ENCODE results near the gene ARFGAP3. TPM values are rescaled to one million over a fixed set of nuclear protein-coding genes. Genes with fewer than 3 reads are reported as not detected.

ARFGAP3 gene
- total RNA-seq, 1 experiment from 2014 or later = 15.0 TPM

DNA sequence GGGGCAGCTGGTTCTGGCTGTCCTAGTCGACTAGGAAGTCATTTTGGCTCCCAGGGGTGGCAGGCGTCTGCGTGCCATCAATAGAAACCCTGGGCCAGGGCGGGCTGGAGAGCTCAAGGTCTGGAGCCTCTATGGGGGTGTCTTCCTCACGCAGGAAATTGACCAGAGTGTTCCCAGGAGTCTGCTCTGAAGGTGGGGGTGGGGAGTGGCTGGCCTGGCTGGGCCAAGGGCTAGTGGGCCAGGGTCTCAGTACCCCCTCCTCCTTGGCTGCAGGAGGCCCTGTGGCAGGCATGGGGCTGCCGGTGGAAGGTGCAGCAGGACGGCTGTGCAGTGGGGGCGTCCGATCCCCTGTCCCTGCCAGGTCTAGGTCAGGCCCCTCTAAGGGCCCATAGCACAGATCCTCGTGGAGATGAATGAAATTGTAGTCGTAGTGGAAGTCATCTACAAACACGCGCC lies 64.6 kb downstream of the ARFGAP3 start:
- Histone ChIP-seq H3K79me1 (ENCODE audit: insufficient read depth, low read depth, low read length, poor library complexity, severe bottlenecking) (no peaks in the 10 kb centered on the region), H2BK20ac (ENCODE audit: low read depth, low read length, poor library complexity, severe bottlenecking) (no peak overlapping the region), H2BK12ac (ENCODE audit: insufficient read length, low read depth, low read length) (no peak overlapping the region), H2AFZ (ENCODE audit: low read length) (no peak overlapping the region), H3K56ac (ENCODE audit: insufficient read length, low read depth, low read length) (no peak overlapping the region), H4K8ac (replicated peaks; ENCODE audit: insufficient read length, low read depth, low read length) (no peak overlapping the region), H3K4me2 (ENCODE audit: insufficient read depth, insufficient read length, low read length) (no peak overlapping the region), H3K23ac (ENCODE audit: insufficient read length, low read depth, low read length) (no peak overlapping the region), H3K18ac (ENCODE audit: insufficient read length, low read depth, low read length) (no peak overlapping the region), H2BK15ac (ENCODE audit: low read depth, low read length) (no peak overlapping the region), H3K4me1 (ENCODE audit: insufficient read depth, low read length) (no peaks in the 10 kb centered on the region), H4K91ac (ENCODE audit: insufficient read length, low read depth, low read length) (no peak overlapping the region), H4K5ac (ENCODE audit: insufficient read length, low read depth, low read length) (no peak overlapping the region), H3K9ac (ENCODE audit: extremely low read depth, insufficient read length, low read length) (no peak overlapping the region), H3K14ac (ENCODE audit: insufficient read depth, low read length) (no peak overlapping the region; the same call in 1 of the 2 replicates), H2BK5ac (ENCODE audit: insufficient read length, low read length) (no peak overlapping the region), H3K9me3 (ENCODE audit: control insufficient read depth, low read depth, low read length) (no peaks in the 10 kb centered on the region), H2AK5ac (ENCODE audit: insufficient read length, low read length) (no peak overlapping the region), H3K4ac (ENCODE audit: low read depth, low read length) (no peak overlapping the region), H3K23me2 (ENCODE audit: insufficient read length, low read depth, low read length, poor library complexity, severe bottlenecking) (no peaks in the 10 kb centered on the region), H3K27ac (ENCODE audit: insufficient read length, low read depth, low read length) (no peak overlapping the region), H3K79me2 (ENCODE audit: insufficient read depth, low read length) (no peaks in the 10 kb centered on the region), H2BK120ac (ENCODE audit: low read depth, low read length, poor library complexity, severe bottlenecking) (no peak overlapping the region), H4K20me1 (ENCODE audit: control insufficient read depth, insufficient read depth, insufficient read length) (no peaks in the 10 kb centered on the region), H3K27me3 (ENCODE audit: insufficient read depth, low read length) (no peaks in the 10 kb centered on the region), H3T11ph (ENCODE audit: low read length) (no peak overlapping the region)
- Mint-ChIP-seq H3K27ac (no peak overlapping the region; a peak in 1 of 7 replicates), H3K4me1 (peaks cover 3 to 8% of the 10 kb centered on the region in 2 experiments; a peak in 2 of 4 replicates), H3K27me3 (ENCODE audit: low read depth) (no peaks in the 10 kb centered on the region), H3K36me3 (ENCODE audit: insufficient read depth in 1 of 3, low read depth in 3 of 3) (peaks cover 0 to under 1% (median 0%) of the 10 kb centered on the region in 3 experiments; a peak in 3 of 7 replicates), H3K4me3 (no peak overlapping the region), H3K9me3 (no peaks in the 10 kb centered on the region)
- TF ChIP-seq, protein P1, sequence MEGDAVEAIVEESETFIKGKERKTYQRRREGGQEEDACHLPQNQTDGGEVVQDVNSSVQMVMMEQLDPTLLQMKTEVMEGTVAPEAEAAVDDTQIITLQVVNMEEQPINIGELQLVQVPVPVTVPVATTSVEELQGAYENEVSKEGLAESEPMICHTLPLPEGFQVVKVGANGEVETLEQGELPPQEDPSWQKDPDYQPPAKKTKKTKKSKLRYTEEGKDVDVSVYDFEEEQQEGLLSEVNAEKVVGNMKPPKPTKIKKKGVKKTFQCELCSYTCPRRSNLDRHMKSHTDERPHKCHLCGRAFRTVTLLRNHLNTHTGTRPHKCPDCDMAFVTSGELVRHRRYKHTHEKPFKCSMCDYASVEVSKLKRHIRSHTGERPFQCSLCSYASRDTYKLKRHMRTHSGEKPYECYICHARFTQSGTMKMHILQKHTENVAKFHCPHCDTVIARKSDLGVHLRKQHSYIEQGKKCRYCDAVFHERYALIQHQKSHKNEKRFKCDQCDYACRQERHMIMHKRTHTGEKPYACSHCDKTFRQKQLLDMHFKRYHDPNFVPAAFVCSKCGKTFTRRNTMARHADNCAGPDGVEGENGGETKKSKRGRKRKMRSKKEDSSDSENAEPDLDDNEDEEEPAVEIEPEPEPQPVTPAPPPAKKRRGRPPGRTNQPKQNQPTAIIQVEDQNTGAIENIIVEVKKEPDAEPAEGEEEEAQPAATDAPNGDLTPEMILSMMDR (conservative IDR thresholded peaks at IDR 0.05) = no peak
- DNase-seq = no peak
- no CpG with 5 or more reads among the region's 13 CpGs for WGBS (ENCODE audit: extremely low coverage, insufficient read length, low lambda C conversion rate)

All from H9 (cell line).